Caco-2 (cell line): ENCODE data around the gene YTHDC2. TPM values are rescaled to one million over a fixed set of nuclear protein-coding genes. Genes with fewer than 3 reads are reported as not detected.

Experiments used
- BruUV-seq: library from RNA; stranded (reverse); fragments of 400-500 nt; replicated peaks from 2 replicates; lab custom pipeline; 2021; lab: Mats Ljungman, UMichigan
- CTCF ChIA-PET: fragments of 300-600 bp; sonication (Branson Sonifier 250); formaldehyde crosslinking; loops from one replicate; lab custom pipeline; 2022; ENCODE audit warnings: antibody characterized with exemption; lab: Charles Lee
- POLR2A ChIA-PET: fragments of 300-600 bp; sonication (Branson Sonifier 250); formaldehyde crosslinking; loops from one replicate; lab custom pipeline; 2022; ENCODE audit warnings: antibody characterized with exemption; lab: Charles Lee
- DNase-seq, 2 experiments: peaks; one replicate each; pipeline versions ENCODE4 v3.0.0 to v3.0.0-alpha.2; 2020 to 2022
- H3K27me3 ChIP-seq: replicated peaks from 2 replicates; pipeline ENCODE4 v1.6.0; 2011; ENCODE audit warnings: low read length; ENCODE audit not compliant: control insufficient read depth, insufficient read depth
- H3K36me3 ChIP-seq: 2 replicates; pipeline ENCODE4 v1.5.1; 2011; ENCODE audit warnings: low read length; ENCODE audit not compliant: control insufficient read depth, insufficient read depth
- H3K4me1 ChIP-seq: fragments of 250-450 bp; sonication (Bioruptor Pico); 2 replicates; pipeline ENCODE4 v1.5.1; 2020; ENCODE audit warnings: mild to moderate bottlenecking
- H3K4me3 ChIP-seq: 2 replicates; pipeline ENCODE4 v1.5.1; 2011; ENCODE audit warnings: low read depth, mild to moderate bottlenecking, control low read depth, low read length
- H3K9me3 ChIP-seq: fragments of 250-450 bp; sonication (Bioruptor Pico); 2 replicates; pipeline ENCODE4 v1.5.1; 2020; ENCODE audit warnings: mild to moderate bottlenecking, moderate library complexity
- H3K27ac Mint-ChIP-seq: one replicate; pipeline ENCODE4 v1.8.0; 2022; ENCODE audit warnings: mixed read lengths; ENCODE audit not compliant: unreplicated experiment
- H3K27me3 Mint-ChIP-seq: one replicate; pipeline ENCODE4 v1.8.0; 2022; ENCODE audit warnings: mixed read lengths; ENCODE audit not compliant: insufficient read depth, unreplicated experiment
- H3K36me3 Mint-ChIP-seq: one replicate; pipeline ENCODE4 v1.8.0; 2022; ENCODE audit warnings: mild to moderate bottlenecking, mixed read lengths; ENCODE audit not compliant: insufficient read depth, unreplicated experiment
- H3K4me1 Mint-ChIP-seq: one replicate; pipeline ENCODE4 v1.8.0; 2022; ENCODE audit warnings: low read depth, mixed read lengths; ENCODE audit not compliant: unreplicated experiment
- H3K4me3 Mint-ChIP-seq: one replicate; pipeline ENCODE4 v1.8.0; 2022; ENCODE audit warnings: mild to moderate bottlenecking, moderate library complexity, mixed read lengths; ENCODE audit not compliant: unreplicated experiment
- H3K9me3 Mint-ChIP-seq: one replicate; pipeline ENCODE4 v1.8.0; 2022; ENCODE audit warnings: mixed read lengths; ENCODE audit not compliant: unreplicated experiment
- intact Hi-C: fragments of 100-400 bp; cut with micrococcal nuclease; formaldehyde crosslinking; loops from one replicate; pipeline ENCODE4 v1.10.0; 2022; ENCODE audit not compliant: unreplicated experiment
- total RNA-seq: library from RNA; stranded (reverse); gene quantifications from 2 replicates; pipeline ENCODE4 v1.2.3, GENCODE V29; 2022
- TF ChIP-seq, protein P1 (sequence below), 2 experiments: fragments of 200-600 bp in 1 of 2; IDR thresholded peaks; 1 replicate in 1 of 2; 2 replicates in 1 of 2; pipeline versions ENCODE4 v1.5.1 to v1.8.0; 2011 to 2022; ENCODE audit warnings: antibody characterized with exemption in 1 of 2, control low read depth in 1 of 2, inconsistent platforms in 1 of 2, low read depth in 1 of 2, low read length in 1 of 2, mild to moderate bottlenecking in 1 of 2, moderate library complexity in 1 of 2; ENCODE audit not compliant: insufficient read depth in 1 of 2, severe bottlenecking in 1 of 2, unreplicated experiment in 1 of 2

YTHDC2 gene
- total RNA-seq, 1 experiment from 2014 or later: 16.9 TPM

- H3K36me3 ChIP-seq: no peaks in the 10 kb centered on the region
- ChIA-PET CTCF (interaction anchor here (0.6 kb wide), 1 partner anchor 788 kb away, joined by 3 read pairs; no protein-coding TSS in a partner anchor), POLR2A (no interaction called here)
- no peaks in the 10 kb centered on the region for H3K27me3 Mint-ChIP-seq
- H3K36me3 Mint-ChIP-seq: peaks cover 31% of the 10 kb centered on the region
- DNase-seq: no peak
- H3K4me3 ChIP-seq: no peak overlapping the region
- no peaks in the 10 kb centered on the region for H3K9me3 Mint-ChIP-seq
- H3K9me3 ChIP-seq: no peaks in the 10 kb centered on the region
- no peak overlapping the region for H3K27ac Mint-ChIP-seq
- BruUV-seq: no TSS peak
- H3K4me1 Mint-ChIP-seq: no peaks in the 10 kb centered on the region
- no peak overlapping the region for H3K4me3 Mint-ChIP-seq
- intact Hi-C loops: no loop called here
- no peaks in the 10 kb centered on the region for H3K4me1 ChIP-seq
- TF ChIP-seq, protein P1, sequence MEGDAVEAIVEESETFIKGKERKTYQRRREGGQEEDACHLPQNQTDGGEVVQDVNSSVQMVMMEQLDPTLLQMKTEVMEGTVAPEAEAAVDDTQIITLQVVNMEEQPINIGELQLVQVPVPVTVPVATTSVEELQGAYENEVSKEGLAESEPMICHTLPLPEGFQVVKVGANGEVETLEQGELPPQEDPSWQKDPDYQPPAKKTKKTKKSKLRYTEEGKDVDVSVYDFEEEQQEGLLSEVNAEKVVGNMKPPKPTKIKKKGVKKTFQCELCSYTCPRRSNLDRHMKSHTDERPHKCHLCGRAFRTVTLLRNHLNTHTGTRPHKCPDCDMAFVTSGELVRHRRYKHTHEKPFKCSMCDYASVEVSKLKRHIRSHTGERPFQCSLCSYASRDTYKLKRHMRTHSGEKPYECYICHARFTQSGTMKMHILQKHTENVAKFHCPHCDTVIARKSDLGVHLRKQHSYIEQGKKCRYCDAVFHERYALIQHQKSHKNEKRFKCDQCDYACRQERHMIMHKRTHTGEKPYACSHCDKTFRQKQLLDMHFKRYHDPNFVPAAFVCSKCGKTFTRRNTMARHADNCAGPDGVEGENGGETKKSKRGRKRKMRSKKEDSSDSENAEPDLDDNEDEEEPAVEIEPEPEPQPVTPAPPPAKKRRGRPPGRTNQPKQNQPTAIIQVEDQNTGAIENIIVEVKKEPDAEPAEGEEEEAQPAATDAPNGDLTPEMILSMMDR (IDR thresholded peaks at IDR 0.05; ENCODE audit: insufficient read depth in 1 of 2, low read depth in 1 of 2, low read length in 1 of 2, severe bottlenecking in 1 of 2, unreplicated experiment in 1 of 2): no peak
- no peaks in the 10 kb centered on the region for H3K27me3 ChIP-seq
Measured at GRCh38 chr5:113552620-113553019, 39.1 kb downstream of the YTHDC2 start.

DNA sequence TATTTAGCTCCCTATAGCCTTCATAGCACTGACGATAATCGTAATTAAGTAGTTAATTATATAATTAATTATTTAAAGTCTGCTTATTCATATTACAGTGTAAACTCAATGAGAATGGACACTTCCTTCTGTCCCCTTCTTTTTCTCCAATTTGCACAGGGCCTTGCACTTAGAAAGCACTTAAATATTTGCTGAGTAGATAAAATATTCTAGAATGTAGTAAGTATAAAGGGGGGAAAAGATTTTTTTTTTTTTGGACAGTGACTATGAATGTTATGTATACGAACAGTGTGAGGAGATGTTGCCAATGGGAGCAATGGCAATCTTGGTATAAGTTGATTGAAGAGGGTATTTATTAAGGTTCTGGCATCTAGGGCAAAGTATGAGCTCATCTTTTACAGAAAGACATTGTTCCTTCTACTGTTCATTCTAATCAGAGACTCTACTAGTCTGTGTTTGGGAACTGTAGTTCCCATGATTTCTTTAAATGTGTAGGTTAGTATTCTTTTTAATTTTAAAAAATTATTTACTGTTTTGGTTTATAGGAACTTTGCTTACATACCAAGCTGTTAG is 49.4 kb downstream of the YTHDC2 start:
- no peak overlapping the region for H3K4me3 Mint-ChIP-seq
- POLR2A ChIA-PET: no interaction called here

GRCh38 chr5:113569396-113569795 is 55.9 kb downstream of the YTHDC2 start:
- Mint-ChIP-seq H3K27me3 (no peaks in the 10 kb centered on the region), H3K36me3 (peaks cover 19% of the 10 kb centered on the region), H3K4me1 (no peaks in the 10 kb centered on the region), H3K27ac (no peak overlapping the region), H3K9me3 (no peaks in the 10 kb centered on the region), H3K4me3 (no peak overlapping the region)
- TF ChIP-seq, protein P1 (IDR thresholded peaks at IDR 0.05; ENCODE audit: insufficient read depth in 1 of 2, low read depth in 1 of 2, low read length in 1 of 2, severe bottlenecking in 1 of 2, unreplicated experiment in 1 of 2): no peak
- POLR2A ChIA-PET: no interaction called here
- intact Hi-C loops: no loop called here
- H3K4me3 ChIP-seq: no peak overlapping the region
- H3K4me1 ChIP-seq: no peaks in the 10 kb centered on the region
- no peaks in the 10 kb centered on the region for H3K9me3 ChIP-seq
- no TSS peak for BruUV-seq
- CTCF ChIA-PET: no interaction called here
- H3K36me3 ChIP-seq: 0 out of 2 replicates have a peak, but pooled peaks cover 1% of the 10 kb centered on the region
- H3K27me3 ChIP-seq: no peaks in the 10 kb centered on the region
- DNase-seq: no peak

More for the DNA sequence above, 49.4 kb downstream of the YTHDC2 start:
- intact Hi-C loops: no loop called here
- no peak overlapping the region for H3K4me3 ChIP-seq
- BruUV-seq: no TSS peak
- Mint-ChIP-seq H3K27me3 (no peaks in the 10 kb centered on the region), H3K36me3 (peaks cover 15% of the 10 kb centered on the region), H3K9me3 (no peaks in the 10 kb centered on the region), H3K27ac (no peak overlapping the region), H3K4me1 (no peaks in the 10 kb centered on the region)
- CTCF ChIA-PET: no interaction called here
- H3K27me3 ChIP-seq: no peaks in the 10 kb centered on the region
- no peaks in the 10 kb centered on the region for H3K9me3 ChIP-seq
- DNase-seq: no peak
- no peaks in the 10 kb centered on the region for H3K4me1 ChIP-seq
- H3K36me3 ChIP-seq: no peaks in the 10 kb centered on the region; the same call in 1 of the 2 replicates
- TF ChIP-seq, protein P1 (IDR thresholded peaks at IDR 0.05; ENCODE audit: insufficient read depth in 1 of 2, low read depth in 1 of 2, low read length in 1 of 2, severe bottlenecking in 1 of 2, unreplicated experiment in 1 of 2): no peak
